Anterior cingulate cortex (tissue), 58 donors: ENCODE measurements around the gene FIBP.

Experiments used
- DNase-seq, 58 donors: peaks; one replicate each; lab custom pipeline; 2025; lab: John Stamatoyannopoulos, UW

Gene FIBP

GRCh38 chr11:65891219-65892136, 3.2 kb upstream of the FIBP start:
- peak in 3 of 58 donors; percentile 19 to 54 (median 29) for DNase-seq

GRCh38 chr11:65890324-65891218, 2.3 kb upstream of the FIBP start, which contains the start of gene CCDC85B:
Gene CCDC85B, plus strand, starts transcription at chr11:65890673. Its CDS starts 111 bp downstream, at chr11:65890784.
- peak; percentile 75 to 99 (median 96) for DNase-seq

- peak in 5 of 58 donors; percentile 50 to 76 (median 66) for DNase-seq
Observed at GRCh38 chr11:65887723-65888162, 528 bp downstream of the FIBP start.

GRCh38 chr11:65886826-65887722, 1.2 kb downstream of the FIBP start:
- DNase-seq = no peak

GRCh38 chr11:65885808-65886536, 2.3 kb downstream of the FIBP start:
- DNase-seq = no peak

GRCh38 chr11:65885231-65885630, 3.0 kb downstream of the FIBP start:
- no peak for DNase-seq

GRCh38 chr11:65884716-65885092, 3.6 kb downstream of the FIBP start:
- peak in 51 of 58 donors; percentile 19 to 80 (median 57) for DNase-seq

GRCh38 chr11:65883786-65884715, 4.2 kb downstream of the FIBP start:
- no peak for DNase-seq

- no peak for DNase-seq
Observed at GRCh38 chr11:65883058-65883761, 5.1 kb downstream of the FIBP start.

GRCh38 chr11:65882120-65883057, 5.9 kb downstream of the FIBP start:
- no peak for DNase-seq

GRCh38 chr11:65880844-65881421, 7.3 kb downstream of the FIBP start:
- no peak for DNase-seq

- no peak for DNase-seq
Observed at GRCh38 chr11:65880027-65880426, 8.2 kb downstream of the FIBP start.

- DNase-seq = no peak
Observed at GRCh38 chr11:65879617-65880016, 8.7 kb downstream of the FIBP start, which contains the start of gene CTSW. Gene CTSW, plus strand, starts transcription at chr11:65879837. Its CDS starts 18 bp downstream, at chr11:65879855.

GRCh38 chr11:65873318-65874156, 14.7 kb downstream of the FIBP start:
- peak in 57 of 58 donors; percentile 24 to 94 (median 86) for DNase-seq
